B cell (primary cell): Measurements from ENCODE around the gene CYP26A1. TPM values are rescaled to one million over a fixed set of nuclear protein-coding genes. Genes with fewer than 3 reads are reported as not detected.

Source experiments
- ATAC-seq: fragments of 200-7000 bp; cut with Tn5 transposase; one replicate; pipeline ENCODE4 v1.10.0; 2021; ENCODE audit warnings: low read depth, mild to moderate bottlenecking, moderate number of reproducible peaks, moderate library complexity
- CTCF ChIA-PET: fragments of 350-600 bp; sonication (Branson Sonifier 250); formaldehyde crosslinking; loops from one replicate; lab custom pipeline; 2021; ENCODE audit warnings: antibody characterized with exemption, inconsistent platforms; lab: Charles Lee
- POLR2A ChIA-PET: fragments of 350-600 bp; sonication (Branson Sonifier 250); formaldehyde crosslinking; loops from one replicate; lab custom pipeline; 2021; ENCODE audit warnings: antibody characterized with exemption; lab: Charles Lee
- DNase-seq: peaks from one replicate; pipeline ENCODE4 v3.0.0; 2013
- H2AFZ ChIP-seq: 2 replicates; pipeline ENCODE4 v1.6.1; 2012; ENCODE audit warnings: mild to moderate bottlenecking, low read depth, low read length; ENCODE audit not compliant: insufficient read depth, poor library complexity, severe bottlenecking
- H3K27ac ChIP-seq, 2 donors: 1 replicate in 1 of 2; 2 replicates in 1 of 2; pipeline ENCODE4 v1.5.1; 2012 to 2013; ENCODE audit warnings: low read length in 2 of 2, mild to moderate bottlenecking in 2 of 2, moderate library complexity in 1 of 2
- H3K27me3 ChIP-seq, 4 experiments: fragments of 200-600 bp in 1 of 4; sonication (generic) in 1 of 4; replicated peaks in 1 of 4; 1 replicate in 2 of 4; 2 replicates in 2 of 4; pipeline versions ENCODE4 v1.6.1 to v1.7.0; 2013 to 2016; ENCODE audit warnings: low read length in 3 of 4, mild to moderate bottlenecking in 2 of 4, mixed read lengths in 1 of 4, moderate library complexity in 1 of 4; ENCODE audit not compliant: insufficient read depth in 4 of 4, control insufficient read depth in 3 of 4; ENCODE audit errors: control extremely low read depth in 1 of 4
- H3K36me3 ChIP-seq, 2 experiments: replicated peaks in 1 of 2; 1 replicate in 1 of 2; 2 replicates in 1 of 2; pipeline versions ENCODE4 v1.6.1 to v1.7.1; 2013; ENCODE audit warnings: low read length in 1 of 2; ENCODE audit not compliant: insufficient read depth in 2 of 2, control insufficient read depth in 1 of 2; ENCODE audit errors: control extremely low read depth in 1 of 2, extremely low read depth in 1 of 2
- H3K4me1 ChIP-seq, 2 donors: fragments of 200-600 bp in 1 of 2; sonication (generic) in 1 of 2; 1 replicate in 1 of 2; 2 replicates in 1 of 2; pipeline versions ENCODE4 v1.5.1 to v1.6.1; 2013 to 2017; ENCODE audit warnings: low read length in 2 of 2; ENCODE audit not compliant: control insufficient read depth in 2 of 2, insufficient read depth in 2 of 2
- H3K4me2 ChIP-seq: replicated peaks from 2 replicates; pipeline ENCODE3; 2012; ENCODE audit warnings: mild to moderate bottlenecking, low read depth, low read length; ENCODE audit not compliant: poor library complexity, severe bottlenecking
- H3K4me3 ChIP-seq, 5 experiments: fragments of 200-600 bp in 1 of 5; sonication (generic) in 1 of 5; 1 replicate in 3 of 5; 2 replicates in 2 of 5; pipeline versions ENCODE4 v1.5.1 to v1.7.0; 2011 to 2016; ENCODE audit warnings: low read length in 4 of 5, mild to moderate bottlenecking in 4 of 5, low read depth in 2 of 5, control low read depth in 1 of 5, moderate library complexity in 1 of 5; ENCODE audit not compliant: insufficient read depth in 1 of 5; ENCODE audit errors: control extremely low read depth in 1 of 5, extremely low read depth in 1 of 5
- H3K79me2 ChIP-seq: fragments of 200-600 bp; sonication (generic); one replicate; pipeline ENCODE4 v1.6.0; 2016; ENCODE audit warnings: low read length; ENCODE audit not compliant: control insufficient read depth, insufficient read depth
- H3K9ac ChIP-seq: fragments of 200-600 bp; sonication (generic); 2 replicates; pipeline ENCODE4 v1.6.1; 2017; ENCODE audit warnings: mild to moderate bottlenecking, low read length, moderate library complexity
- H3K9me3 ChIP-seq, 3 donors: one replicate each; pipeline versions ENCODE4 v1.6.1 to v1.7.1; 2013; ENCODE audit warnings: low read length in 2 of 3; ENCODE audit not compliant: control insufficient read depth in 2 of 3, insufficient read depth in 1 of 3; ENCODE audit errors: control extremely low read depth in 1 of 3
- H4K20me1 ChIP-seq: 2 replicates; pipeline ENCODE4 v1.6.0; 2012; ENCODE audit warnings: mild to moderate bottlenecking, low read length; ENCODE audit not compliant: insufficient read depth, control insufficient read depth, poor library complexity, severe bottlenecking
- H3K27ac Mint-ChIP-seq: one replicate; pipeline ENCODE4 v1.8.0; 2021; ENCODE audit warnings: mixed read lengths
- H3K27me3 Mint-ChIP-seq: one replicate; pipeline ENCODE4 v1.8.0; 2021; ENCODE audit warnings: mixed read lengths
- H3K4me1 Mint-ChIP-seq: one replicate; pipeline ENCODE4 v1.8.0; 2021; ENCODE audit warnings: mixed read lengths
- H3K4me3 Mint-ChIP-seq: one replicate; pipeline ENCODE4 v1.8.0; 2021; ENCODE audit warnings: mixed read lengths
- H3K9me3 Mint-ChIP-seq: one replicate; pipeline ENCODE4 v1.8.0; 2022; ENCODE audit warnings: mixed read lengths; ENCODE audit not compliant: insufficient read depth
- EZH2 ChIP-seq: IDR thresholded peaks from 2 replicates; pipeline ENCODE4 v1.6.1; 2012; ENCODE audit warnings: borderline replicate concordance, low read depth, mild to moderate bottlenecking, moderate library complexity, low read length; ENCODE audit not compliant: insufficient read depth, poor library complexity, severe bottlenecking
- WGBS: methylation state at CpG from one replicate; pipeline ENCODE4 v1.1.5; 2013; ENCODE audit warnings: missing lambda C conversion rate; ENCODE audit not compliant: insufficient coverage; 5-methylcytosine and 5-hydroxymethylcytosine counted together
- intact Hi-C: fragments of 100-400 bp; cut with micrococcal nuclease; formaldehyde crosslinking; loops from one replicate; pipeline ENCODE4 v1.10.0; 2022
- polyA plus RNA-seq: library from polyadenylated mRNA; depleted of rRNA; stranded (reverse); fragments of >200 nt; gene quantifications from 2 replicates; pipeline ENCODE4 v1.2.3, GENCODE V29; 2012
- total RNA-seq, 2 donors: library from RNA; stranded (reverse); fragments of 120-200 nt in 1 of 2; gene quantifications; 1 replicate in 1 of 2; 2 replicates in 1 of 2; pipeline versions ENCODE4 v1.2.3 to v1.2.4, GENCODE V29; 2013 to 2022
- TF ChIP-seq, protein P1 (sequence below): fragments of 200-600 bp; IDR thresholded peaks from one replicate; pipeline ENCODE4 v1.8.0; 2022; ENCODE audit warnings: antibody characterized with exemption, mild to moderate bottlenecking

CYP26A1 gene
- total and polyA plus RNA-seq, 2 donors (not counting 1 experiment from before 2014, with no cell fraction given), result not detected

DNA sequence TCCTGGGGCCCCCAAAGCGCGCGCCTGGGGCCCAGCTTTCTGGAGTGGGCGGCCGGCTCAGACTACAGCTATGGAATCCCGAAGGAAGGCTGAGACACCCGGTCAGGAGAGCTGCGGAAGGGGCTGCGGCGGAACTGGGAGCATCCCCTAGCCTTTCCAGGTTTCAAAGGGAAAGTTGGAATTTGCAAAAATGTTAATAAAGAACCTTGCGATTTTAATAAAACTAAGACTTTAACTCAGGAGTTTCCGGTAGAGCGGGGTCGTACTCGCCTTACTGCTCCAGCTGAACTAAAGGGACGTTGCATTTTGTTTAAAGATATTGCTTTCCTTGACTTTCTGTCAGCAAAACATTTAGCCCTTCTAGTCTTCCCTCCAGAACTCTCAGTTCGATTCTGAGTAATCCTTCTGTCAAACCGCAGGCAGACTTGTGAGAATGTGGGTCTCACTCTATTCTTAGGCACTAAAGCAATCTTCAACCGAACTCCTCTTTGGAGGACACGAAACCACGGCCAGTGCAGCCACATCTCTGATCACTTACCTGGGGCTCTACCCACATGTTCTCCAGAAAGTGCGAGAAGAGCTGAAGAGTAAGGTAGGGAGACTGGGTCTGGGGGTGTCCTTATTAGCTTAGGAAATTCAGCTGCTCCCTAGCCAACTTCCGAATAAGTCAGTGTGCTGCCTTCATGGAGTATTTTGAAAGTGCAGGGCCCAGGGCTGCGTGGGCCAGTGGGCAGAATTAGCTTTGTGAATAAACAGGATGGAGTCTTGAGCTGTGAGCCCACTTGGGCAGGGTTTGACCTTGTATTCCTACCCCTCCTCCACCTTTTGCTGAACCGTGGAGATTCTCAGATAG is 1.9 kb downstream of the CYP26A1 start:
- POLR2A ChIA-PET, result no interaction called here
- intact Hi-C loops, result loop anchor here (10.0 kb wide), 1 partner anchor 409 kb away; the partner anchor contains the start of gene MYOF
- CTCF ChIA-PET, result interaction anchor here (1.3 kb wide), 1 partner anchor 10 kb away, joined by 4 read pairs; no protein-coding TSS in a partner anchor
- no peak overlapping the region for H3K4me3 ChIP-seq
- peaks cover 0 to 70% (median 36%) of the 10 kb centered on the region in 4 experiments for H3K27me3 ChIP-seq
- peak overlapping the region; percentile 79 for H3K4me2 ChIP-seq
- peaks cover 38 to 45% of the 10 kb centered on the region in 2 donors for H3K4me1 ChIP-seq
- H3K27ac Mint-ChIP-seq, result no peak overlapping the region
- no peaks in the 10 kb centered on the region for H3K9me3 Mint-ChIP-seq
- ATAC-seq (no peak), DNase-seq (no peak)
- H3K4me3 Mint-ChIP-seq, result peak overlapping the region; percentile 4
- TF ChIP-seq, protein P1, sequence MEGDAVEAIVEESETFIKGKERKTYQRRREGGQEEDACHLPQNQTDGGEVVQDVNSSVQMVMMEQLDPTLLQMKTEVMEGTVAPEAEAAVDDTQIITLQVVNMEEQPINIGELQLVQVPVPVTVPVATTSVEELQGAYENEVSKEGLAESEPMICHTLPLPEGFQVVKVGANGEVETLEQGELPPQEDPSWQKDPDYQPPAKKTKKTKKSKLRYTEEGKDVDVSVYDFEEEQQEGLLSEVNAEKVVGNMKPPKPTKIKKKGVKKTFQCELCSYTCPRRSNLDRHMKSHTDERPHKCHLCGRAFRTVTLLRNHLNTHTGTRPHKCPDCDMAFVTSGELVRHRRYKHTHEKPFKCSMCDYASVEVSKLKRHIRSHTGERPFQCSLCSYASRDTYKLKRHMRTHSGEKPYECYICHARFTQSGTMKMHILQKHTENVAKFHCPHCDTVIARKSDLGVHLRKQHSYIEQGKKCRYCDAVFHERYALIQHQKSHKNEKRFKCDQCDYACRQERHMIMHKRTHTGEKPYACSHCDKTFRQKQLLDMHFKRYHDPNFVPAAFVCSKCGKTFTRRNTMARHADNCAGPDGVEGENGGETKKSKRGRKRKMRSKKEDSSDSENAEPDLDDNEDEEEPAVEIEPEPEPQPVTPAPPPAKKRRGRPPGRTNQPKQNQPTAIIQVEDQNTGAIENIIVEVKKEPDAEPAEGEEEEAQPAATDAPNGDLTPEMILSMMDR, result no peak
- no peak for TF ChIP-seq EZH2
- H3K27ac ChIP-seq, result no peak overlapping the region
- no peak overlapping the region for H3K9ac ChIP-seq
- peaks cover 0 to 15% (median 0%) of the 10 kb centered on the region in 3 donors for H3K9me3 ChIP-seq
- no peaks in the 10 kb centered on the region for H3K36me3 ChIP-seq
- 25% methylated on average over 19 of the region's 25 CpGs for WGBS
- H2AFZ ChIP-seq, result peak overlapping the region; percentile 30
- H3K27me3 Mint-ChIP-seq, result peaks cover 60% of the 10 kb centered on the region
- peaks cover 41% of the 10 kb centered on the region for H3K4me1 Mint-ChIP-seq
- no peaks in the 10 kb centered on the region for H3K79me2 ChIP-seq
- no peaks in the 10 kb centered on the region for H4K20me1 ChIP-seq

DNA sequence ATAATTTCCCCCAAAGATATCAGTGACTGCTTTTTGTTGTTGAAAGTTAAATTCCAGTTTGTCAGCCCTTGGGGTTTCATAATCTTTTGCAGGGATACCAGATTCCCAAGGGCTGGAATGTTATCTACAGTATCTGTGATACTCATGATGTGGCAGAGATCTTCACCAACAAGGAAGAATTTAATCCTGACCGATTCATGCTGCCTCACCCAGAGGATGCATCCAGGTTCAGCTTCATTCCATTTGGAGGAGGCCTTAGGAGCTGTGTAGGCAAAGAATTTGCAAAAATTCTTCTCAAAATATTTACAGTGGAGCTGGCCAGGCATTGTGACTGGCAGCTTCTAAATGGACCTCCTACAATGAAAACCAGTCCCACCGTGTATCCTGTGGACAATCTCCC is 3.2 kb downstream of the CYP26A1 start:
- H3K27me3 ChIP-seq, result peaks cover 0 to 62% (median 30%) of the 10 kb centered on the region in 4 experiments
- Mint-ChIP-seq H3K27ac (no peak overlapping the region), H3K9me3 (no peaks in the 10 kb centered on the region), H3K4me1 (peaks cover 30% of the 10 kb centered on the region), H3K27me3 (peaks cover 64% of the 10 kb centered on the region), H3K4me3 (no peak overlapping the region)
- DNase-seq (no peak), ATAC-seq (no peak)
- ChIA-PET CTCF (interaction anchor here (1.2 kb wide), 1 partner anchor 273 kb away, joined by 3 read pairs; no protein-coding TSS in a partner anchor), POLR2A (interaction anchor here (1.0 kb wide), 1 partner anchor 13 kb away, joined by 3 read pairs; no protein-coding TSS in a partner anchor)
- H3K4me3 ChIP-seq, result no peak overlapping the region
- no peak for TF ChIP-seq EZH2
- TF ChIP-seq, protein P1, result no peak
- H3K79me2 ChIP-seq, result no peaks in the 10 kb centered on the region
- peaks cover 34 to 39% of the 10 kb centered on the region in 2 donors for H3K4me1 ChIP-seq
- no peak overlapping the region for H3K9ac ChIP-seq
- intact Hi-C loops, result loop anchor here (10.0 kb wide), 1 partner anchor 408 kb away; the partner anchor contains the start of gene MYOF
- no peak overlapping the region for H3K4me2 ChIP-seq
- H2AFZ ChIP-seq, result no peak overlapping the region
- peaks cover 0 to 16% (median 0%) of the 10 kb centered on the region in 3 donors for H3K9me3 ChIP-seq
- no CpG with 5 or more reads among the region's 2 CpGs for WGBS
- H3K36me3 ChIP-seq, result no peaks in the 10 kb centered on the region
- H3K27ac ChIP-seq, result no peak overlapping the region
- H4K20me1 ChIP-seq, result no peaks in the 10 kb centered on the region
